SU-DHL-6 (cell line): ENCODE data around the gene PUSL1.

Source experiments
- H2AFZ ChIP-seq: fragments of 200-600 bp; sonication (generic); 2 replicates; pipeline ENCODE4 v1.6.1; 2014; ENCODE audit warnings: low read depth, mild to moderate bottlenecking, moderate library complexity, mixed read lengths, antibody characterized with exemption, low read length; ENCODE audit not compliant: severe bottlenecking
- H3F3A ChIP-seq: fragments of 200-600 bp; shearing (Covaris generic); 2 replicates; pipeline ENCODE4 v1.6.0; 2016; ENCODE audit warnings: antibody characterized with exemption, mild to moderate bottlenecking; ENCODE audit not compliant: insufficient read depth
- H3K27ac ChIP-seq: fragments of 200-600 bp; sonication (generic); 2 replicates; pipeline ENCODE4 v1.5.1; 2016; ENCODE audit warnings: low read depth, mild to moderate bottlenecking, low read length, moderate library complexity, mixed read lengths
- H3K27me3 ChIP-seq: fragments of 200-600 bp; sonication (generic), shearing (Covaris generic); 2 replicates; pipeline ENCODE4 v1.6.0; 2014; ENCODE audit warnings: mild to moderate bottlenecking, low read length
- H3K36me3 ChIP-seq: fragments of 200-600 bp; sonication (generic); 2 replicates; pipeline ENCODE4 v1.6.1; 2014; ENCODE audit warnings: mild to moderate bottlenecking, low read length, mixed read lengths
- H3K4me2 ChIP-seq: fragments of 300-600, 200-600 bp; shearing (Covaris generic), sonication (generic); 2 replicates; pipeline ENCODE4 v1.6.0; 2014; ENCODE audit warnings: low read length, low read depth, mild to moderate bottlenecking; ENCODE audit not compliant: poor library complexity, severe bottlenecking
- H3K4me3 ChIP-seq: fragments of 200-600 bp; sonication (generic); 2 replicates; pipeline ENCODE4 v1.5.1; 2014; ENCODE audit warnings: antibody characterized with exemption, low read length, mild to moderate bottlenecking, mixed read lengths; ENCODE audit not compliant: insufficient read depth, poor library complexity, severe bottlenecking
- H3K79me2 ChIP-seq: fragments of 200-600 bp; sonication (generic); 2 replicates; pipeline ENCODE4 v1.6.1; 2014; ENCODE audit warnings: mild to moderate bottlenecking, low read length, moderate library complexity; ENCODE audit not compliant: insufficient read depth
- H3K9ac ChIP-seq: fragments of 200-600 bp; sonication (generic); 2 replicates; pipeline ENCODE4 v1.7.0; 2014; ENCODE audit warnings: mild to moderate bottlenecking, low read length
- H3K9me2 ChIP-seq: fragments of 200-600 bp; sonication (generic); replicated peaks from 2 replicates; pipeline ENCODE4 v1.6.1; 2014; ENCODE audit warnings: low read length; ENCODE audit not compliant: insufficient read depth
- H3K9me3 ChIP-seq: fragments of 200-600 bp; sonication (generic); 2 replicates; pipeline ENCODE4 v1.6.1; 2014; ENCODE audit warnings: low read length, mixed read lengths; ENCODE audit not compliant: insufficient read depth
- H4K20me1 ChIP-seq: fragments of 200-600 bp; sonication (generic); 2 replicates; pipeline ENCODE4 v1.6.1; 2014; ENCODE audit warnings: low read depth, mild to moderate bottlenecking, antibody characterized with exemption, low read length, moderate library complexity, mixed read lengths
- EZH2phosphoT487 ChIP-seq: fragments of 200-600 bp; sonication (generic), shearing (Covaris generic); conservative IDR thresholded peaks from 2 replicates; pipeline ENCODE4 v1.6.1; 2018; ENCODE audit warnings: mild to moderate bottlenecking, antibody characterized with exemption, low read length, moderate library complexity, mixed read lengths
- TF ChIP-seq, protein P1 (sequence below): fragments of 200-600 bp; sonication (generic); IDR thresholded peaks from one replicate; pipeline ENCODE4 v1.5.1; 2017; ENCODE audit warnings: antibody characterized with exemption, mild to moderate bottlenecking, low read length, moderate library complexity; ENCODE audit not compliant: insufficient read depth, poor library complexity, severe bottlenecking

The PUSL1 gene

GRCh38 chr1:1340185-1340584 lies 31.8 kb downstream of the PUSL1 start:
- Histone ChIP-seq H4K20me1 (no peaks in the 10 kb centered on the region), H3K79me2 (no peaks in the 10 kb centered on the region), H2AFZ (no peak overlapping the region), H3F3A (no peaks in the 10 kb centered on the region), H3K9me2 (no peaks in the 10 kb centered on the region), H3K4me2 (no peak overlapping the region), H3K9ac (no peak overlapping the region), H3K27me3 (no peaks in the 10 kb centered on the region), H3K36me3 (no peaks in the 10 kb centered on the region), H3K4me3 (no peak overlapping the region), H3K9me3 (no peaks in the 10 kb centered on the region), H3K27ac (no peak overlapping the region)
- TF ChIP-seq, protein P1, sequence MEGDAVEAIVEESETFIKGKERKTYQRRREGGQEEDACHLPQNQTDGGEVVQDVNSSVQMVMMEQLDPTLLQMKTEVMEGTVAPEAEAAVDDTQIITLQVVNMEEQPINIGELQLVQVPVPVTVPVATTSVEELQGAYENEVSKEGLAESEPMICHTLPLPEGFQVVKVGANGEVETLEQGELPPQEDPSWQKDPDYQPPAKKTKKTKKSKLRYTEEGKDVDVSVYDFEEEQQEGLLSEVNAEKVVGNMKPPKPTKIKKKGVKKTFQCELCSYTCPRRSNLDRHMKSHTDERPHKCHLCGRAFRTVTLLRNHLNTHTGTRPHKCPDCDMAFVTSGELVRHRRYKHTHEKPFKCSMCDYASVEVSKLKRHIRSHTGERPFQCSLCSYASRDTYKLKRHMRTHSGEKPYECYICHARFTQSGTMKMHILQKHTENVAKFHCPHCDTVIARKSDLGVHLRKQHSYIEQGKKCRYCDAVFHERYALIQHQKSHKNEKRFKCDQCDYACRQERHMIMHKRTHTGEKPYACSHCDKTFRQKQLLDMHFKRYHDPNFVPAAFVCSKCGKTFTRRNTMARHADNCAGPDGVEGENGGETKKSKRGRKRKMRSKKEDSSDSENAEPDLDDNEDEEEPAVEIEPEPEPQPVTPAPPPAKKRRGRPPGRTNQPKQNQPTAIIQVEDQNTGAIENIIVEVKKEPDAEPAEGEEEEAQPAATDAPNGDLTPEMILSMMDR, result no peak
- no peak for TF ChIP-seq EZH2phosphoT487

DNA sequence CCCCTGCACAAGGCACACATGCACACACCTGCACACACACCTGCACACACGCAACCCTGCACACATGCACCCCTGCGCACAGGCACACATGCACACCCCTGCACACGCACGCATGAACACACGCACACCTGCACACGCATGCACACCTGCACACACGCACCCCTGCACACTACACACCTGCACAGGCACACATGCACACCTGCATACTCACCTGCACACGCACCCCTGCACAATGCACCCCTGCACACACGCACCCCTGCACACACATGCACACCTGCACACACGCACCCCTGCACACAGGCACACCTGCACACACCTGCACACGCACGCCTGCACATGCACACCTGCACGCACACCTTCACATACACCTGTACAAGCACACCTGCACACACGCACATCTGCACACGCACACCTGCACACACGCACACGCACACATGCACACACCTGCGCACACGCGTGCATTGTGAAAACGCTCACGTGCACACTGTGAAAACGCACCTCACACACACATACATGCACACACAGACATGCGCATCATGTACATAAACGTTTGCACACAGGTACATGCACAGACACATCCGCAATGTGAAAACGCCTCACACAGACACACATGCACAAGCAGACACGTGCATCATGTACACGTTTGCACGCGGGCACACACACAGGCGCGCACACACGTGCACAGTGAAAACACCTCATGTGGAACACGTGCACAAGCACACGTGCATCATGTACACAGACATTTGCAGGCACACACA lies 32.6 kb downstream of the PUSL1 start:
- Histone ChIP-seq H3K27ac (no peak overlapping the region), H3K9me2 (no peaks in the 10 kb centered on the region), H3K9ac (no peak overlapping the region), H2AFZ (no peak overlapping the region), H3F3A (no peaks in the 10 kb centered on the region), H3K79me2 (peaks cover 2% of the 10 kb centered on the region; the same call in 1 of the 2 replicates), H3K4me3 (no peak overlapping the region), H3K4me2 (no peak overlapping the region), H3K27me3 (no peaks in the 10 kb centered on the region), H3K36me3 (no peaks in the 10 kb centered on the region), H4K20me1 (no peaks in the 10 kb centered on the region), H3K9me3 (no peaks in the 10 kb centered on the region)
- TF ChIP-seq, protein P1, result no peak
- no peak for TF ChIP-seq EZH2phosphoT487

GRCh38 chr1:1341549-1342021 lies 33.2 kb downstream of the PUSL1 start:
- Histone ChIP-seq H3K79me2 (peaks cover 4% of the 10 kb centered on the region; the same call in 1 of the 2 replicates), H3F3A (no peaks in the 10 kb centered on the region)
- TF ChIP-seq EZH2phosphoT487, result no peak
- TF ChIP-seq, protein P1, result no peak

More at GRCh38 chr1:1341549-1342021, 33.2 kb downstream of the PUSL1 start:
- Histone ChIP-seq H3K27me3 (no peaks in the 10 kb centered on the region), H3K27ac (no peak overlapping the region), H3K36me3 (no peaks in the 10 kb centered on the region), H4K20me1 (no peaks in the 10 kb centered on the region), H3K9me2 (no peaks in the 10 kb centered on the region), H3K4me2 (no peak overlapping the region), H3K9ac (no peak overlapping the region), H3K4me3 (no peak overlapping the region), H3K9me3 (no peaks in the 10 kb centered on the region), H2AFZ (no peak overlapping the region)
